Esophagus (tissue), 2 donors: ENCODE measurements around the gene ACTR8. TPM values are rescaled to one million over a fixed set of nuclear protein-coding genes. Genes with fewer than 3 reads are reported as not detected.

ENCODE experiments used
- H3K27ac ChIP-seq, 2 donors: one replicate each; pipeline ENCODE4 v1.5.1; 2013; ENCODE audit warnings: low read depth in 2 of 2, mild to moderate bottlenecking in 2 of 2, inconsistent platforms in 1 of 2, low read length in 1 of 2, moderate library complexity in 1 of 2
- H3K27me3 ChIP-seq, 2 donors: one replicate each; pipeline ENCODE4 v1.6.1; 2013; ENCODE audit warnings: low read length in 2 of 2, control low read depth in 1 of 2, mild to moderate bottlenecking in 1 of 2; ENCODE audit not compliant: insufficient read depth in 2 of 2, control insufficient read depth in 1 of 2
- H3K36me3 ChIP-seq, 2 donors: one replicate each; pipeline ENCODE4 v1.6.1; 2013; ENCODE audit warnings: low read length in 1 of 2; ENCODE audit not compliant: control insufficient read depth in 2 of 2, insufficient read depth in 2 of 2
- H3K4me1 ChIP-seq, 2 donors: one replicate each; pipeline ENCODE4 v1.6.1; 2013; ENCODE audit warnings: low read length in 1 of 2; ENCODE audit not compliant: control insufficient read depth in 2 of 2, insufficient read depth in 2 of 2
- H3K4me3 ChIP-seq, 2 donors: one replicate each; pipeline ENCODE4 v1.5.1; 2013; ENCODE audit warnings: low read length in 2 of 2, mild to moderate bottlenecking in 2 of 2, low read depth in 1 of 2, moderate library complexity in 1 of 2
- H3K9me3 ChIP-seq, 2 donors: one replicate each; pipeline ENCODE4 v1.6.1; 2013; ENCODE audit warnings: mild to moderate bottlenecking in 2 of 2, low read depth in 1 of 2, low read length in 1 of 2, moderate library complexity in 1 of 2; ENCODE audit not compliant: control insufficient read depth in 2 of 2, insufficient read depth in 1 of 2
- WGBS, 2 donors: extraction: QIAGEN DNeasy Blood & Tissue Kit; methylation state at CpG; one replicate each; pipeline ENCODE4 v1.1.7; 2013; 5-methylcytosine and 5-hydroxymethylcytosine counted together
- polyA plus RNA-seq, 2 donors: library from polyadenylated mRNA; stranded (reverse); fragments of 200-250 nt; gene quantifications; one replicate each; pipeline ENCODE4 v1.2.3, GENCODE V29; 2013
- donor health status: healthy with polysubstance abuse.
- donor health status: Bipolar disorder and iron deficiency.

The ACTR8 gene
- polyA plus RNA-seq, 2 donors, result 7.1 to 9.2 TPM

DNA sequence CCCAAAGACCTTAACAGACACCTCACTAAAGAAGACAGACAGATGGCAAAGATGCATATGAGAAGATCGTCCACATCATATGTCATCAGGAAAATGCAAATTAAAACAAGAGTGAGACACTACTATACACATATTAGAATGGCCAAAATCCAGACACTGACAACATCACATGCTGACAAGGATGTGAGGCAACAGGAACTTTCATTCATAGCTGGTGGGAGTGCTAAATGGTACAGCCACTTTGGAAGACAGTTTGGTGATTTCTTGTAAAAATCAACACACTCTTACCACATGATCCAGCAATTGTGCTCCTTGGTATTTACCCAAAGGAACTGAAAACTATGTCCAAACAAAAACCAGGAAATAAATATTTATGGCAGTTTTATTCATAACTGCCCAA lies 53.4 kb downstream of the ACTR8 start:
- H3K27ac ChIP-seq, result no peak overlapping the region
- H3K36me3 ChIP-seq, result no peaks in the 10 kb centered on the region
- no peak overlapping the region for H3K4me3 ChIP-seq
- 78 to 85% methylated on average over 1 of the region's 1 CpG for WGBS, 2 donors
- no peaks in the 10 kb centered on the region for H3K4me1 ChIP-seq
- H3K9me3 ChIP-seq, result no peaks in the 10 kb centered on the region
- H3K27me3 ChIP-seq, result no peaks in the 10 kb centered on the region

DNA sequence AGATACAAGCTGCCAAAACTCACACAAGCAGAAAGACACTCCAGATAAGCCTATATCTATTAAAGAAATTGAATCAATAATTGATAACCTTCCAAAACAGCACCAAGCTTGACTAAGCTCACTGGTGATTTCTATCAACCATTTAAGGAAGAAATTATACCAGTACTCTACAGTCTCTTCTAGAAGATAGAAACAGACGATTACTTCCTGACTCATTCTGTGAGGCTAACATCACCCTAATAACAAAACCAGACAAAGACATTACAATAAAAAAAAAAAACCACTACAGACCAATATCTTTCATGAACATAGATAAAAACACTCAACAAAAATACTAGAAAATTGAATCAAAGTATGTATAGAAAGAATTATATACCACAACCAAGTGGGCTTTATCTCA lies 55.9 kb downstream of the ACTR8 start:
- Histone ChIP-seq H3K36me3 (peaks cover 0 to 2% of the 10 kb centered on the region in 2 donors), H3K27ac (no peak overlapping the region), H3K9me3 (no peaks in the 10 kb centered on the region), H3K27me3 (no peaks in the 10 kb centered on the region), H3K4me3 (no peak overlapping the region), H3K4me1 (no peaks in the 10 kb centered on the region)
- 44 to 58% methylated on average over 1 of the region's 1 CpG for WGBS, 2 donors

DNA sequence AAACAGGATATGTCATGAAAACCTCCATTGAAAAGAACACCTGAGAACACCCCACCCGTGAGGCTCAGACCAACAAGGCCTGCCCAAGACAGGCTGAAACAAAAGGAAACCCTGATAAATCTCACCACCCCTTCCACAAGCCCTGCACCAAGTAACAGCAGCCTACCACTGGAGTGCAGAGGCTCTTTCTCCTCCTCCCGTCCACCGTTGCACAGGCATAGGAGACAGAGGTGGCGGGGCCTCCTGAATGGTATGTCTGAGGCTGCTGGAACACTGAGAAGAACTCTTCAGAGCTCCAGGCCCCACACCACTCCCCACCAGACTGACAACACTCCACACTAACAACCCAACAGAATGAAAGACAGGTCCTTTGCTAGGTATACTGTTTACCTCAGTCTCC lies 57.2 kb downstream of the ACTR8 start:
- no peaks in the 10 kb centered on the region for H3K27me3 ChIP-seq
- peaks cover 0 to 5% of the 10 kb centered on the region in 2 donors for H3K36me3 ChIP-seq
- H3K9me3 ChIP-seq, result no peaks in the 10 kb centered on the region
- H3K27ac ChIP-seq, result no peak overlapping the region
- 83 to 87% methylated on average over 4 of the region's 4 CpGs for WGBS, 2 donors
- H3K4me1 ChIP-seq, result no peaks in the 10 kb centered on the region
- H3K4me3 ChIP-seq, result no peak overlapping the region

DNA sequence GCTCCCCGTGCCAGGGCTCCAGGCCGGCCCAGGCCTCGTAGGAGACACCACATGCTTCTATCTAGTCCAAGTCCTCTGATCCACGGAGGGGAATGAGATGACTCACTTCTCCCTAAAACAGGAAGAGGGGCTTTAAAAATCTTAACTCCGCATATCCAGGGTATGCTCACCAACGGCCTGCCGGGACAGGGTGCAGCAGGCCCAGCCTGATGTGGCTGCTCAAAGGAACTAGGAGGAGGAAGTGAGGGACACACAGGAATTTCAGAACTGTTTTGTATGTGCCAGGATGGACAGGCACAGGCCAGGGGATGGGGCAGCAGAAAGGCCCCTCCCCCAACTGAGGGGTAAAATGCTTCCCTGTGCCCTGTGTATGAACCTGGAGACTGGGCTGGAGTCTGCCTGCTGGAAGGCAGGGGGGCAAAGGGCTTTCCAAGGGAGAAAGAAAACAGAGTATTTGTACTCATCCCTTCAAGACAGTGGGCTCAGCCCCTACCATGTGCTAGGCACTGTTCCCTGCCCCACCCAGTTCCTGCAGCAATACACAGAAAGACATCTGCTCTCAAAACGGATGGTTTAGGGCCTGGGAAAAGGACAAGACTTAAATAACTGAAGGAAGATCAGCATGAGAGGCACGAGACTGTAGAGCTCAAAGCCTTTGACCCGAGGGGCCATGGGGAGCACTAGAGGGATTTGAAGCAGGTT lies 57.8 kb downstream of the ACTR8 start:
- 64 to 70% methylated on average over 10 of the region's 10 CpGs for WGBS, 2 donors
- H3K4me3 ChIP-seq, result no peak overlapping the region
- no peaks in the 10 kb centered on the region for H3K9me3 ChIP-seq
- H3K27ac ChIP-seq, result no peak overlapping the region
- H3K36me3 ChIP-seq, result peaks cover 0 to 6% of the 10 kb centered on the region in 2 donors
- no peaks in the 10 kb centered on the region for H3K27me3 ChIP-seq
- H3K4me1 ChIP-seq, result no peaks in the 10 kb centered on the region

DNA sequence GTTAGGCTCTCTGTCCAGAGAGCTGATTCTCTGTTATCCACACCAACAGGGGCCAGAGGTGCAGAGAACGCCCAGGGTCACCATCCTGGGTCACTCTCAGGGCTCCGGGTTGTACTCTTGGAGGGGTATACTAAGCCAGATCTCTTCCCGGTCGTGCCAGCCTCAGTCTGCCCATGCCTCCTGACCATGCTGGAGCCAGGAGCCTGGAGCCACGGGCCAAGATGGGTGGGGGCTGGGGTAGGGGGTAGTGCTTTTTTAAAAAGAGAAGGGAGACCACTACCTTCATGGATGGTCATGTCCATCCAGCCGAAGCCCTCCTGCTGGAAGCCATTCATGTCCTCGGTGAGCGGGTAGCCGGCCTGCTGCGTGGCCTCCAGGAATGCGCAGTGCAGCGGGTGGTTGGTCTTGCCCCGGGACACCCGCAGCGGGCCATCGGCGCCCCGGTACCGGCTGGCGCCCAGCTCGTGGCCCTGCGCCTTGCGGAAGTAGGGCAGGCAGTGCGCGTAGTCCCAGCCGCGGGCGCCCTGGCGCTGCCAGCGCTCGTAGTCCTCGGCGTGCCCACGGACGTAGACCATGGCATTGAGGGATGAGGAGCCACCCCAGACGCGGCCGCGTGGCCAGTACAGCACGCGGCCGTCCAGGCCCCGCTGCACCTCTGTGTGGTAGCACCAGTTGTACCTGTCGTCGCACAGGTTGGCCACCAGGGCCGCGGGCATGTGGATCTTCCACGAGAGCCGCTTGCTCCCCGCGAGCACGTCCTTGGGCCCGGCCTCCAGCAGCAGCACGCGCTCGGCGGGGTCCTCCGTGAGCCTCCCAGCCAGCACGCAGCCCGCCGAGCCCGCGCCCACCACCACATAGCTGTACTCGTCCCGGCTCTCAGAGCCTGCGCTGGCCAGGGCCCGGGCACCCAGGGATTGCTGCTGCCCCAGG lies 58.7 kb downstream of the ACTR8 start:
- Histone ChIP-seq H3K4me3 (no peak overlapping the region), H3K36me3 (peaks cover 0 to 6% of the 10 kb centered on the region in 2 donors), H3K27me3 (no peaks in the 10 kb centered on the region), H3K4me1 (no peaks in the 10 kb centered on the region), H3K9me3 (no peaks in the 10 kb centered on the region), H3K27ac (no peak overlapping the region)
- WGBS, 2 donors, result 96% methylated on average over 67 of the region's 67 CpGs

DNA sequence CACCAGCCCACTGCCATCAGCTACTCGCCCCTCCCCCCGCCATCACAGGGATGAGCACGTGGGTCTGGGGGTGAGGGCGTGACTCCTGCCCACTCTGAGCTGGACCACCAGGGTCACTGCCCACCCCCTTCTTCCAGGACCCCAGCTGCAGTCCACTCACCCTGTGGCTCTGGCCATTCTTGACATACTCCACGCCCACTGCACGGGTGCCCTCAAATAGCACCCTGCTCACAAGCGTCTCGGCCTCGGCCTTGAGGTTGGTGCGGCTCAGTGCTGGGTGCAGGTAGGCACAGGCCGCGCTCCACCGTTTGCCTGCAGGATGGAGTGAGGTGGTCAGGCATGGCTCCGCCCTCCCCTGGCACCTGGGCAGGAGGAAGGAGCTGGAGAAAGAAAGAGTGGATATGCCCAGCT lies 59.6 kb downstream of the ACTR8 start:
- Histone ChIP-seq H3K36me3 (peaks cover 0 to 8% of the 10 kb centered on the region in 2 donors), H3K4me3 (no peak overlapping the region), H3K27me3 (no peaks in the 10 kb centered on the region), H3K9me3 (no peaks in the 10 kb centered on the region), H3K27ac (no peak overlapping the region), H3K4me1 (no peaks in the 10 kb centered on the region)
- WGBS, 2 donors, result 84 to 88% methylated on average over 14 of the region's 14 CpGs

DNA sequence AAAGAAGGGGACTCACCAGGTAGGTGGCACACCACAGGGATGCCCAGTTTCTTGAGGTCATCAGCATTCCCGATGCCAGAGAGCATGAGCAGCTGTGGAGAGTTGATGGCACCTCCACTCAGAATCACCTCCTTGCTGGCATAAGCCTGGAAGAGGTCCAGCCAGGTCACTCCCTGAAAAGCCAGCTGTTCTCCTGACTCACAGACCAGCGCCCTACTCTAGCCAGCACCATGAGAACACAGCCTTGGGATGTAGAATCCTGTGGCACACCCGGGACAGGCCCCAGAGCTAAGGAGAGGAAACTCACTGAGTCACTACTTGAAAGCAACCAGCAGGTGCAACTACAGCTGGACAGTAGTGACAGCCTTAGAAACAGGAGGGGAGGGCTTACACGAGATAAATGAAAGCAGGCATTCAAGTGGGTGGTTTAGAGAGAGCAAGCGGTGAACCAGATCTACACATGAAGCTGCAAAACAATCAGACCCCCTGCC lies 60.3 kb downstream of the ACTR8 start:
- WGBS, 2 donors, result 57 to 61% methylated on average over 5 of the region's 5 CpGs
- Histone ChIP-seq H3K4me3 (no peak overlapping the region), H3K27ac (no peak overlapping the region), H3K27me3 (no peaks in the 10 kb centered on the region), H3K9me3 (no peaks in the 10 kb centered on the region), H3K4me1 (no peaks in the 10 kb centered on the region), H3K36me3 (peaks cover 0 to 8% of the 10 kb centered on the region in 2 donors)

DNA sequence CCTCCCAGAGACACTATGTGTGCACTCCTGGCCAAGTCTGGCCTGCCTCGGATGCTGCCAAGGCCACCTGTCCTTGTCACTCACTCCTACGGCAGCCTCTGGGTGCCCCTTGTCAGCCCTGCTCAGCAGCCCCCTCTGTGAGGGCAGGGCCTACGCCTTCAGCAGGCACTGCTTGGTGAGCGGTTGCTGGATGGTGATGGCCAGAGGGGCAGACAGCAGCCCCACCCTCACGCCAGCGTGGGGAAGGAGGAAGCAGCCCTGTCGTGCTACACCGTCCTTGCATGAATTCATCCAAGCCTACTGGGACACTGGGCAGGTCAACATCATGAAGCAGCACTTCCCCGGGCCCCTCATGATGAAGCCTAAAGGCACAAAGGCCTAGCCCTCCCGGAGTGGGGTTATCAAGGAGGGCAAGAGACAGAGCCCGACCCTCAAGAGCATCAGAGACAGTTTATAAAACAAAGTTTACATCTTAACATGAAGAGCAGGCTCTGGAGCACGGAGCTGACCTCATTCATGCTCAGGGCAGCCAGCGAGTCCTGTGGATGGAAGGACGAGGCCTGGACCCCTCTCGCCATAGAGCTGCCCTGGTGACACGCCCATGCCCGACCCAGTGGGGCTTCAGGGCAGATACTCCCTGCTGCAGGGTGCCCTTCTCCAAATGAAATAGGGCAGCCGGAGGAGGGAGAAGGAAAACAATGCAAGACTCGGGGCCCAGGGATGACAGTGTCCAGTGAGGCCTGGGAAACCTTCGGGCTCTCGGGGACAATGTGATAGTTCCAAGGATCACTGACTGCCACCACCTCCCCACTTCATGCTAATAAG lies 61.0 kb downstream of the ACTR8 start:
- no peaks in the 10 kb centered on the region for H3K27me3 ChIP-seq
- H3K4me1 ChIP-seq, result no peaks in the 10 kb centered on the region
- no peak overlapping the region for H3K27ac ChIP-seq
- WGBS, 2 donors, result 82 to 83% methylated on average over 21 of the region's 21 CpGs
- H3K4me3 ChIP-seq, result no peak overlapping the region
- no peaks in the 10 kb centered on the region for H3K9me3 ChIP-seq
- peaks cover 0 to 8% of the 10 kb centered on the region in 2 donors for H3K36me3 ChIP-seq

DNA sequence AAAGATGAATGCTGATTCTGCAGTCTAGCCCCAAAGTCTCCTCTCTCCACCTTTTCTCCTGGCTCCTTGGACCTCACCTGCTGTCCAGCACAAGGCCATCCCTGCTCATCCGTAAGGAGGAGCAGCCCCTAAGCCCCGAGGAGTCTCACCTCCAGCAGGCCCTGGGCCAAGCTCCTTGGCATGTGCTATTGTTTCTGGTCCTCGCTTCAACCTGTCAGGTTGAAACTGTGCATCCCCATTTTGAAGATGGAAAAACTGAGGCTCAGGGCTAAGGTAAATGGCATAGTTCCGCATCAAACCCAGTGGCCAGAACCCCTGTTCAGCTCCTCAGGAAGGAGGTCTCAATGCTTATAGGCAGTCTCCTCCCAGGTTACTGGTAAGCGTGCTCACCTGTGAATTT lies 61.9 kb downstream of the ACTR8 start:
- WGBS, 2 donors, result 88 to 93% methylated on average over 5 of the region's 5 CpGs
- Histone ChIP-seq H3K9me3 (no peaks in the 10 kb centered on the region), H3K36me3 (peaks cover 0 to 8% of the 10 kb centered on the region in 2 donors), H3K4me3 (no peak overlapping the region), H3K27me3 (no peaks in the 10 kb centered on the region), H3K4me1 (no peaks in the 10 kb centered on the region), H3K27ac (no peak overlapping the region)
